ENCODE measurements around the gene KRTAP20-1. TPM values are rescaled to one million over a fixed set of nuclear protein-coding genes. Genes with fewer than 3 reads are reported as not detected.

The KRTAP20-1 gene
- total RNA-seq, 1 donor from 2014 or later: not detected

DNA sequence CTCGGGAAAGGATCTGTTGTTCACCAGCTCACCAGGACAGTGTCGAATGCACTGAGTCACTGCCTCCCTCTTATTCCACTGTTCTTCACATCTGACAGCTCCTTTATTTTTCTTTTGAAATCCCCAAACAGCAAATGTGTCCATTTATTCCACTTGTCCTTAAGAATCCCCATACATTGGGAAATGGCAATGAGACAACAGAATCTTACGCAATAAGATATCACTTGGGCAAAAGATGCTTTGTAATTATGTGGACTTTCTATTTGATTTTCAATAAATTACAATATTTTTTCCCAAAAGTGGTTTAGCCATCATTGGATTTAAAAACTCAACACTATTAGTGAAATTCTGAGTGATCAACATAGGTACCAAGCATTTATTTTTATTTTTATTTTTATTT is 22.5 kb downstream of the KRTAP20-1 start:
- intact Hi-C loops (cut with DNase I): no loop called here
- no peak for DNase-seq (ENCODE audit: low spot score)

DNA sequence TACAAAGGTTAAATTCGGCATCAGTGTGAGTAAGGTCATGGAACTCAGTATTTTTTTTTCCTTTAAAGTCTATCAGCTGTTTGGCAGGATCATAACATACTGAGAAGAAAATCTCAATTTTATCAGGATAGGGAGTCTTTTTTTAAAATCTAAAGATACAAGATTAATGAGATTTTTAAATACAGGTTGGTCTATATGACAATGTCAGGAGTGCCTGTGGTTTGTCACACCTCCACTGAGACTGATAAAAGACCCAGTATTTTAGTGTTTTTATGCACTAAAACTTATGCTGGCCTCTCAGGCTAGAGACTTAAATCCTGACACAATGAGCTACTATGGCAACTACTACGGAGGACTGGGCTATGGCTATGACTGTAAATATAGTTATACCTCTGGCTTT is 26.3 kb downstream of the KRTAP20-1 start, which contains the start of gene KRTAP20-3:
TSS of gene KRTAP20-3 (plus strand) at position 301 of the 400 bp plus-strand sequence.
- no peak for DNase-seq (ENCODE audit: low spot score)
- intact Hi-C loops (cut with DNase I): no loop called here

DNA sequence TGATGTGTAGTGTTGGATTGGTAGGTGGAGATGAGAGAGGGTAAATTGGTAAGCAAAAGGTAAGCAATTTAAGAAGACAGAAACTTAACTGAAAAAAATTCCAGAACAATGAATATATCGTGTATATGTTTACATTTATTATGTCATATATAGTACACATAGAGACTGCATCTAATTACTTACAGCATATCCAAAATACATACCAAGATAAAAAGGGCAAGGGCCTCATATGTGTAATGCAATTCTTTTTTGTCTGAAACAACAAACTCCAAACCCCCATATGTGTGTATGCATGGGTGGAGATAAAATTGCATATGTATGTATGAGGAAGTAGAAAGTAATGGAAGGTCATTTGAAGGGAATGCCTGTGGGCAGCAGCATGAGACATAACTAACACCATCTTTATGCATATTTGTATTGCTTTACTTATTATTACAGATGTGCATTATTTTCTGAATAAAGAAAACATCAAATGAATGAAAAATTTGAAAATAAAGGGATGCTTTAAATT is 30.7 kb downstream of the KRTAP20-1 start:
- intact Hi-C loops (cut with DNase I): no loop called here

DNA sequence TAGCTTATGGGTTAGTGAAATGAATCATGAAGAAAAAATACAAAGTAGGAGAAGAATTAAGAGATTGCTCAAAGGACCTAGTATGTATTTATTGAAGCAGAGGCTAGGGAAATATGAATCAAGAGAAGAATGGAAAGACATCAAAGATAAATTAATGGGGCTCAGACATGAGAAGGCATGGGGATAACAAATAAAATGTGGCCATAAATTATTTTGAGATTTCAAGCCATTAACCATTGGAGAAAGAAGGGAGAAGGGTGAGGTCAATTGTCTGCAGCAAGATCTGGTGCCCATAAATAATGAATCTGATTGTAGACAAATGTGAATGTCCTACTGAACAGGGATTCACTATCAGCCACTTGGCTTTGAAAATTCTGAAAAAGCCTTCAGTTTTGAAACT is 36.7 kb downstream of the KRTAP20-1 start:
- DNase-seq (ENCODE audit: low spot score): no peak
- intact Hi-C loops (cut with DNase I): no loop called here

More for the DNA sequence above, 30.7 kb downstream of the KRTAP20-1 start:
- no peak for DNase-seq (ENCODE audit: low spot score)

Other genes with a start within 250 kb of the KRTAP20-1 start
- gene KRTAP13-2, start 244.2 kb upstream of the KRTAP20-1 start, total RNA-seq: not detected
- gene KRTAP13-1, start 220.4 kb upstream of the KRTAP20-1 start, total RNA-seq: not detected
- not detected for gene KRTAP13-3, start 190.5 kb upstream of the KRTAP20-1 start, total RNA-seq
- not detected for gene KRTAP13-4, start 186.2 kb upstream of the KRTAP20-1 start, total RNA-seq
- gene KRTAP15-1, start 176.2 kb upstream of the KRTAP20-1 start, total RNA-seq: not detected
- not detected for gene KRTAP19-1, start 136.1 kb upstream of the KRTAP20-1 start, total RNA-seq
- gene KRTAP19-2, start 129.0 kb upstream of the KRTAP20-1 start, total RNA-seq: not detected
- gene KRTAP19-3, start 124.4 kb upstream of the KRTAP20-1 start, total RNA-seq: not detected
- gene KRTAP19-4, start 119.3 kb upstream of the KRTAP20-1 start, total RNA-seq: not detected
- not detected for gene KRTAP19-5, start 114.3 kb upstream of the KRTAP20-1 start, total RNA-seq
- gene KRTAP19-6, start 74.6 kb upstream of the KRTAP20-1 start, total RNA-seq: not detected
- gene KRTAP19-7, start 55.1 kb upstream of the KRTAP20-1 start, total RNA-seq: not detected
- not detected for gene KRTAP22-2, start 26.0 kb upstream of the KRTAP20-1 start, total RNA-seq
- not detected for gene KRTAP6-3, start 24.0 kb upstream of the KRTAP20-1 start, total RNA-seq
- not detected for gene KRTAP6-2, start 17.5 kb upstream of the KRTAP20-1 start, total RNA-seq
- not detected for gene KRTAP22-1, start 15.3 kb upstream of the KRTAP20-1 start, total RNA-seq
- not detected for gene KRTAP6-1, start 2.5 kb upstream of the KRTAP20-1 start, total RNA-seq
- not detected for gene KRTAP20-4, start 4.2 kb downstream of the KRTAP20-1 start, total RNA-seq
- not detected for gene KRTAP20-2, start 18.8 kb downstream of the KRTAP20-1 start, total RNA-seq
- not detected for gene KRTAP20-3, start 26.4 kb downstream of the KRTAP20-1 start, total RNA-seq
- not detected for gene KRTAP21-3, start 102.4 kb downstream of the KRTAP20-1 start, total RNA-seq
- gene KRTAP21-2, start 130.8 kb downstream of the KRTAP20-1 start, total RNA-seq: not detected
- gene KRTAP21-1, start 139.0 kb downstream of the KRTAP20-1 start, total RNA-seq: not detected
- gene KRTAP8-1, start 196.8 kb downstream of the KRTAP20-1 start, total RNA-seq: not detected
- not detected for gene KRTAP7-1, start 213.3 kb downstream of the KRTAP20-1 start, total RNA-seq